Gastroesophageal sphincter (tissue), 3 donors: Measurements from ENCODE around the gene ITPK1.

Source experiments
- EP300 ChIP-seq: sonication (generic); formaldehyde crosslinking; IDR thresholded peaks from one replicate; pipeline ENCODE4 v1.6.1; 2017; ENCODE audit warnings: antibody characterized with exemption, mild to moderate bottlenecking
- POLR2A ChIP-seq, 2 donors: fragments of 450-650 bp; IDR thresholded peaks; one replicate each; pipeline ENCODE4 v1.6.1; 2017; ENCODE audit warnings: antibody characterized with exemption in 2 of 2, mild to moderate bottlenecking in 2 of 2, moderate library complexity in 1 of 2
- POLR2AphosphoS5 ChIP-seq: sonication (generic); formaldehyde crosslinking; IDR thresholded peaks from one replicate; pipeline ENCODE4 v1.6.1; 2017; ENCODE audit warnings: antibody characterized with exemption
- TF ChIP-seq, protein P1 (sequence below), 4 experiments: fragments of 200-600 bp in 2 of 4; fragments of 450-650 bp in 2 of 4; sonication (generic) in 1 of 4; IDR thresholded peaks; one replicate each; pipeline ENCODE4 v1.5.1; 2017 to 2019; ENCODE audit warnings: antibody characterized with exemption in 4 of 4, mild to moderate bottlenecking in 2 of 4, moderate library complexity in 2 of 4

DNA sequence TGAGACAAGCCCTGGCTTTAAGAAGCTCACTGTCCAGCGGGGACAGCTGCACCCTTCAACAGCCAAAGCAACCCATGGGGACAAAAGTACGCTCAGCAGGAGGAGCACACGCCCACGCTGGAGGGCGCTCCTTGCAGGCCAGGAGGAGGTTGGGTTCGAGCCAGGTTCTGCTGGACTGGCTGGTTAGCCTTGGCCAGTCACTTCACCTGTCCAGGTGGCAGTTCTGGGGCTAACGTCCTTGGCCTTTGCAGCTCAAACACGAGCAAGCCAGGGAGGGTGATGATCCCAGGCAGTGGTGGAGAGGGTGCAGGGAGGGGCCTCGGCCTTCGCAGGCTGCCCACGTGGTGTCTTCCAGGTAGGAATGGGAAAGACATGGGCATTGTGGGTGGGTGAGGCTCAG lies 179.6 kb downstream of the ITPK1 start:
- TF ChIP-seq, protein P1, sequence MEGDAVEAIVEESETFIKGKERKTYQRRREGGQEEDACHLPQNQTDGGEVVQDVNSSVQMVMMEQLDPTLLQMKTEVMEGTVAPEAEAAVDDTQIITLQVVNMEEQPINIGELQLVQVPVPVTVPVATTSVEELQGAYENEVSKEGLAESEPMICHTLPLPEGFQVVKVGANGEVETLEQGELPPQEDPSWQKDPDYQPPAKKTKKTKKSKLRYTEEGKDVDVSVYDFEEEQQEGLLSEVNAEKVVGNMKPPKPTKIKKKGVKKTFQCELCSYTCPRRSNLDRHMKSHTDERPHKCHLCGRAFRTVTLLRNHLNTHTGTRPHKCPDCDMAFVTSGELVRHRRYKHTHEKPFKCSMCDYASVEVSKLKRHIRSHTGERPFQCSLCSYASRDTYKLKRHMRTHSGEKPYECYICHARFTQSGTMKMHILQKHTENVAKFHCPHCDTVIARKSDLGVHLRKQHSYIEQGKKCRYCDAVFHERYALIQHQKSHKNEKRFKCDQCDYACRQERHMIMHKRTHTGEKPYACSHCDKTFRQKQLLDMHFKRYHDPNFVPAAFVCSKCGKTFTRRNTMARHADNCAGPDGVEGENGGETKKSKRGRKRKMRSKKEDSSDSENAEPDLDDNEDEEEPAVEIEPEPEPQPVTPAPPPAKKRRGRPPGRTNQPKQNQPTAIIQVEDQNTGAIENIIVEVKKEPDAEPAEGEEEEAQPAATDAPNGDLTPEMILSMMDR (IDR thresholded peaks at IDR 0.05), result no peak
- TF ChIP-seq POLR2A (IDR thresholded peaks at IDR 0.05) (no peak), EP300 (no peak), POLR2AphosphoS5 (no peak)
